Sigmoid colon (tissue), 7 donors: Measurements from ENCODE around the gene ZW10. TPM values are rescaled to one million over a fixed set of nuclear protein-coding genes. Genes with fewer than 3 reads are reported as not detected.
"Not testable (repeated sequence)": the region's sequence is repeated elsewhere in the genome, so short reads cannot be mapped to it uniquely, and the experiment has no call there.

Source experiments
- DNase-seq: peaks from one replicate; pipeline ENCODE4 v3.0.0-alpha.2; 2019
- H3K27ac ChIP-seq, 4 donors: fragments of 200-600 bp; sonication (generic); one replicate each; pipeline ENCODE4 v1.5.1; 2016 to 2019; ENCODE audit warnings: mild to moderate bottlenecking in 1 of 4
- H3K27me3 ChIP-seq, 3 donors: fragments of 200-600 bp; sonication (generic); one replicate each; pipeline ENCODE4 v1.5.1; 2019; ENCODE audit warnings: mild to moderate bottlenecking in 1 of 3
- H3K36me3 ChIP-seq, 4 donors: fragments of 200-600 bp; sonication (generic); one replicate each; pipeline ENCODE4 v1.5.1; 2016 to 2019
- H3K4me1 ChIP-seq, 4 donors: fragments of 200-600 bp; sonication (generic); one replicate each; pipeline ENCODE4 v1.5.1; 2017 to 2019
- H3K4me3 ChIP-seq, 4 donors: fragments of 200-600 bp; sonication (generic); one replicate each; pipeline ENCODE4 v1.5.1; 2017 to 2019; ENCODE audit warnings: mild to moderate bottlenecking in 2 of 4, moderate library complexity in 1 of 4
- H3K9me3 ChIP-seq, 4 donors: fragments of 200-600 bp in 3 of 4; sonication (generic) in 3 of 4; one replicate each; pipeline versions ENCODE4 v1.5.1 to v1.6.1; 2013 to 2019
- EP300 ChIP-seq, 4 donors: sonication (generic); formaldehyde crosslinking; IDR thresholded peaks; one replicate each; pipeline ENCODE4 v1.6.1; 2017; ENCODE audit warnings: antibody characterized with exemption in 4 of 4
- POLR2A ChIP-seq, 2 donors: fragments of 450-650 bp; IDR thresholded peaks; one replicate each; pipeline ENCODE4 v1.6.1; 2016; ENCODE audit warnings: antibody characterized with exemption in 2 of 2, mild to moderate bottlenecking in 2 of 2, moderate library complexity in 2 of 2
- POLR2AphosphoS5 ChIP-seq, 4 donors: sonication (generic); formaldehyde crosslinking; IDR thresholded peaks; one replicate each; pipeline ENCODE4 v1.6.1; 2017; ENCODE audit warnings: antibody characterized with exemption in 4 of 4
- WGBS, 2 donors: extraction: QIAGEN DNeasy Blood & Tissue Kit; methylation state at CpG; one replicate each; pipeline ENCODE4 v1.1.7; 2013; 5-methylcytosine and 5-hydroxymethylcytosine counted together
- intact Hi-C: fragments of 100-400 bp; cut with DNase I; formaldehyde crosslinking; loops from one replicate; pipeline ENCODE4 v1.15.1; 2023
- polyA plus RNA-seq, 3 donors: library from polyadenylated mRNA; stranded (reverse); fragments of 200-250 nt; gene quantifications; one replicate each; pipeline ENCODE4 v1.2.3, GENCODE V29; 2013
- total RNA-seq, 4 donors: library from RNA; depleted of rRNA; stranded (reverse); fragments of >200 nt; gene quantifications; one replicate each; pipeline ENCODE4 v1.1.0, GENCODE V29; 2016
- TF ChIP-seq, protein P1 (sequence below), 4 experiments: fragments of 450-650 bp in 3 of 4; fragments of 200-600 bp in 1 of 4; IDR thresholded peaks; one replicate each; pipeline ENCODE4 v1.5.1; 2016 to 2019; ENCODE audit warnings: antibody characterized with exemption in 4 of 4, mild to moderate bottlenecking in 3 of 4, moderate library complexity in 2 of 4
- donor health status: healthy with polysubstance abuse.
- donor health status: Bipolar disorder and iron deficiency.
- donor health status: healthy.

Gene ZW10
- total and polyA plus RNA-seq, 7 donors = 6.5 to 14.4 (median 9.8) TPM

DNA sequence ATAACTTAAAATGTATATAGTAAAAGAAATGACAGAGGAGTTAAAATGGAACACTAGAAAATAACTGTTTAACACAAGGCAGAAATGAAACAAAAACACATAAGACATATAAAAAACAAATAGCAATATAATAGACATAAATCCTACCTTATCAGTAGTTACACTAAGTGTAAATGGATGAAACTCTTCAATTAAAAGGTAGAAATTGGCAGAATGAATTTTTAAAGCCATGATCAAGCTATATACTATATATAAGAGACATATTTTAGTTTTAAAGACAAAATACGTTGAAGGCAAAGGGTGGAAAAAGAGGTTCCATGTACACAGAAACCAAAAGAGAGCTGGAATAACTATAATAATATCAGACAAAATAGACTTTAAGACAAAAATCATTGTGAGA is 62.5 kb downstream of the ZW10 start:
- Histone ChIP-seq H3K27me3 (no peaks in the 10 kb centered on the region), H3K36me3 (no peaks in the 10 kb centered on the region), H3K27ac (no peak overlapping the region), H3K9me3 (peaks cover 0 to 4% (median 0%) of the 10 kb centered on the region in 4 donors), H3K4me3 (no peak overlapping the region), H3K4me1 (no peaks in the 10 kb centered on the region)
- DNase-seq = no peak
- 91 to 96% methylated on average over 1 of the region's 1 CpG for WGBS, 2 donors
- TF ChIP-seq EP300 (IDR thresholded peaks at IDR 0.05) (no peak), POLR2A (IDR thresholded peaks at IDR 0.05) (no peak), POLR2AphosphoS5 (IDR thresholded peaks at IDR 0.05) (no peak)
- TF ChIP-seq, protein P1, sequence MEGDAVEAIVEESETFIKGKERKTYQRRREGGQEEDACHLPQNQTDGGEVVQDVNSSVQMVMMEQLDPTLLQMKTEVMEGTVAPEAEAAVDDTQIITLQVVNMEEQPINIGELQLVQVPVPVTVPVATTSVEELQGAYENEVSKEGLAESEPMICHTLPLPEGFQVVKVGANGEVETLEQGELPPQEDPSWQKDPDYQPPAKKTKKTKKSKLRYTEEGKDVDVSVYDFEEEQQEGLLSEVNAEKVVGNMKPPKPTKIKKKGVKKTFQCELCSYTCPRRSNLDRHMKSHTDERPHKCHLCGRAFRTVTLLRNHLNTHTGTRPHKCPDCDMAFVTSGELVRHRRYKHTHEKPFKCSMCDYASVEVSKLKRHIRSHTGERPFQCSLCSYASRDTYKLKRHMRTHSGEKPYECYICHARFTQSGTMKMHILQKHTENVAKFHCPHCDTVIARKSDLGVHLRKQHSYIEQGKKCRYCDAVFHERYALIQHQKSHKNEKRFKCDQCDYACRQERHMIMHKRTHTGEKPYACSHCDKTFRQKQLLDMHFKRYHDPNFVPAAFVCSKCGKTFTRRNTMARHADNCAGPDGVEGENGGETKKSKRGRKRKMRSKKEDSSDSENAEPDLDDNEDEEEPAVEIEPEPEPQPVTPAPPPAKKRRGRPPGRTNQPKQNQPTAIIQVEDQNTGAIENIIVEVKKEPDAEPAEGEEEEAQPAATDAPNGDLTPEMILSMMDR (IDR thresholded peaks at IDR 0.05) = no peak
- intact Hi-C loops = no loop called here

- H3K4me1 ChIP-seq = no peaks in the 10 kb centered on the region
- no peak for TF ChIP-seq POLR2AphosphoS5 (IDR thresholded peaks at IDR 0.05)
- no peak for TF ChIP-seq POLR2A (IDR thresholded peaks at IDR 0.05)
- no peak for TF ChIP-seq EP300 (IDR thresholded peaks at IDR 0.05)
- TF ChIP-seq, protein P1 (IDR thresholded peaks at IDR 0.05) = no peak
- H3K4me3 ChIP-seq = no peak within 1 kb of the TSS
- peak; percentile 75 for DNase-seq
- peaks cover 0 to 4% (median 0%) of the 10 kb centered on the region in 4 donors for H3K9me3 ChIP-seq
- WGBS, 2 donors = 83 to 88% methylated on average over 7 of the region's 7 CpGs
- no peaks in the 10 kb centered on the region for H3K27me3 ChIP-seq
- intact Hi-C loops = no loop called here
- peak within 1 kb of the TSS in 1 of 4 donors; percentile 26 for H3K27ac ChIP-seq
- no peaks in the 10 kb centered on the region for H3K36me3 ChIP-seq
Measured at GRCh38 chr11:113705871-113706655, 67.4 kb downstream of the ZW10 start, which contains the start of gene TMPRSS5. TMPRSS5 (minus strand) TSS chr11:113706308; CDS start chr11:113706224, 84 bp downstream.

DNA sequence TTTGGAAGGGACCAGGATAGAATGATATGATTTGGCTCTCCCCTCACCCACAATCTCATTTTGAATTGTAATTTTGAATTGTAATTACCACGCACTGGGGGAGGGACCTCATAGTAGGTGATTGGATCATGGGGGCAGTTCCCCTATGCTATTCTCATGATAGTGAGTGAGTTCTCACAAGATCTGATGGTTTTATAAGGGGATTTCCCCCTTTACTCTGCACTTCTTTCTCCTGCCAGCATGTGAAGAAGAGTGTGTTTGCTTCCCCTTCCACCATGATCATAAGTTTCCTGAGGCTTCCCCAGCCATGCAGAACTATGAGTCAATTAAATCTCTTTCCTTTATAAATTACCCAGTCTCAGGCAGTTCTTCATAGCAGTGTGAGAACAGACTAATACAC is 69.9 kb downstream of the ZW10 start:
- H3K36me3 ChIP-seq, H3K9me3 ChIP-seq, H3K4me3 ChIP-seq, intact Hi-C loops, H3K27me3 ChIP-seq, H3K4me1 ChIP-seq, DNase-seq, H3K27ac ChIP-seq: not testable (repeated sequence)
- 92 to 98% methylated on average over 1 of the region's 1 CpG for WGBS, 2 donors

- WGBS, 2 donors = 97 to 98% methylated on average over 1 of the region's 1 CpG
- Histone ChIP-seq H3K36me3 (no peaks in the 10 kb centered on the region), H3K27me3 (no peaks in the 10 kb centered on the region), H3K27ac (no peak overlapping the region), H3K4me1 (no peaks in the 10 kb centered on the region), H3K4me3 (no peak overlapping the region), H3K9me3 (no peaks in the 10 kb centered on the region)
- no peak for DNase-seq
- TF ChIP-seq, protein P1 (IDR thresholded peaks at IDR 0.05) = no peak
- no peak for TF ChIP-seq POLR2AphosphoS5 (IDR thresholded peaks at IDR 0.05)
- no peak for TF ChIP-seq POLR2A (IDR thresholded peaks at IDR 0.05)
- TF ChIP-seq EP300 (IDR thresholded peaks at IDR 0.05) = no peak
- intact Hi-C loops = no loop called here
Measured at GRCh38 chr11:113701491-113701890, 72.0 kb downstream of the ZW10 start.

DNA sequence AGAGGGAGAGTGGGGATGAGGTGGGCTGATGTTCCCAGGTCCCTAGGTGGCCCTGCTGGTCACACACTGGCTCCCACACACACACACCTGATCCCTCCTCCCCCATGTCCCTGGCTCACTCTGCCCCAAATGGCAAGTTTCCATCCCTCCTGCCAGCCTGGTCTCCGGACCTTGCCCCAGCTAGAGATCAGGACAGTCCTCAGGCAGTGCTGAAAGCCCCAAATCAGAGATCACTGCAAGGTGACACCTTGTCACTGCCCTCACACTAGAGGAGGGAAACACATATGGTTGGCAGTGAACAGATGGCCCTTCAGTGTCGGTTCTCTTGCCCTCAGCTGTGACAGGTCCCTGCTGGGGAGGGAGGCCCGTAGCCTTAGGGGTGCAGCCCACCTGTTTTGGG is 75.0 kb downstream of the ZW10 start:
- 80 to 81% methylated on average over 3 of the region's 3 CpGs for WGBS, 2 donors
- no peak for DNase-seq
- Histone ChIP-seq H3K4me1 (no peaks in the 10 kb centered on the region), H3K36me3 (no peaks in the 10 kb centered on the region), H3K9me3 (no peaks in the 10 kb centered on the region), H3K27ac (no peak overlapping the region), H3K27me3 (no peaks in the 10 kb centered on the region), H3K4me3 (no peak overlapping the region)
- intact Hi-C loops = no loop called here
- TF ChIP-seq POLR2AphosphoS5 (IDR thresholded peaks at IDR 0.05) (no peak), POLR2A (IDR thresholded peaks at IDR 0.05) (no peak), EP300 (IDR thresholded peaks at IDR 0.05) (no peak)
- TF ChIP-seq, protein P1 (IDR thresholded peaks at IDR 0.05) = no peak
